ENCODE results near the gene DIPK1B. TPM values are rescaled to one million over a fixed set of nuclear protein-coding genes. Genes with fewer than 3 reads are reported as not detected.

DIPK1B gene
- total RNA-seq, 1 experiment from 2014 or later: not detected

DNA sequence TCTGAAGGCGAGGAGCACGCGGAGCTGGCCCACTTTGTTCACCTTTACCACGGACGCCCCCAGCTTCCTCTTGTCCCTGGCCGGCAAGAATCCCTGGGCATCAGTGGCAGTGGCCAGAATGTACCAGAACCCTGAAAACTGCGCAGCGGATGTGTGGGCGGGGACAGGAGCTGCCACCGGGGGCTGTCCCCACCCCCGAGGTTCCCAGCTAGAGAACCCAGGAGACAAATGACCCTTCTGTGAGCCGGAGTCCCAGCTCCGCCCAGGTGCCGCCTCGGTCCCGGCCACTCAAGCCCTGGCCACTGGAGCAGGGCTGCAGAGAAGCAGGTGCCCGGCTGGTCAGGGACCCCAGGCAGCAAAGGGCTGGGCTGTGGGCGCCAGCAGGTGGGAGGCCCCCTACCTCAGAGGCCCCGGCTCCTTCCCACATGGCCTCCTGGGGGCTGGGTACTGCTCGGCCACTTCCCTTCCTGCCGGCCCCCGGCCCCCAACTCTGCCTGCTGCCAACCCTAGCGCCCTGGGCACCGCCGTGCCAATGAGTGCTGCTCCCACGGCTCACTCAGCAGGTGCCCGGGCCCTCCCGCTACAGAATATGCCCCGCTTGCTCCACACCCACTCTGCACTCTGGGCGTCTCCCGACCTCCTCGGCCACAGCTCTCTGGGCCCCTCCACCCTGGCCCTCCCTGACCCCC lies 29.7 kb downstream of the DIPK1B start:
- H3K4me1 ChIP-seq (replicated peaks): no peaks in the 10 kb centered on the region
- DNase-seq (ENCODE audit: low read depth in 1 of 2, low spot score in 2 of 2): no peak
- no peak overlapping the region for H3K27ac ChIP-seq
- no peaks in the 10 kb centered on the region for H3K36me3 ChIP-seq
- H3K4me3 ChIP-seq: no peak overlapping the region
- peaks cover 74% of the 10 kb centered on the region for H3K27me3 ChIP-seq (replicated peaks)
- no peaks in the 10 kb centered on the region for H3K9me3 ChIP-seq (replicated peaks)

DNA sequence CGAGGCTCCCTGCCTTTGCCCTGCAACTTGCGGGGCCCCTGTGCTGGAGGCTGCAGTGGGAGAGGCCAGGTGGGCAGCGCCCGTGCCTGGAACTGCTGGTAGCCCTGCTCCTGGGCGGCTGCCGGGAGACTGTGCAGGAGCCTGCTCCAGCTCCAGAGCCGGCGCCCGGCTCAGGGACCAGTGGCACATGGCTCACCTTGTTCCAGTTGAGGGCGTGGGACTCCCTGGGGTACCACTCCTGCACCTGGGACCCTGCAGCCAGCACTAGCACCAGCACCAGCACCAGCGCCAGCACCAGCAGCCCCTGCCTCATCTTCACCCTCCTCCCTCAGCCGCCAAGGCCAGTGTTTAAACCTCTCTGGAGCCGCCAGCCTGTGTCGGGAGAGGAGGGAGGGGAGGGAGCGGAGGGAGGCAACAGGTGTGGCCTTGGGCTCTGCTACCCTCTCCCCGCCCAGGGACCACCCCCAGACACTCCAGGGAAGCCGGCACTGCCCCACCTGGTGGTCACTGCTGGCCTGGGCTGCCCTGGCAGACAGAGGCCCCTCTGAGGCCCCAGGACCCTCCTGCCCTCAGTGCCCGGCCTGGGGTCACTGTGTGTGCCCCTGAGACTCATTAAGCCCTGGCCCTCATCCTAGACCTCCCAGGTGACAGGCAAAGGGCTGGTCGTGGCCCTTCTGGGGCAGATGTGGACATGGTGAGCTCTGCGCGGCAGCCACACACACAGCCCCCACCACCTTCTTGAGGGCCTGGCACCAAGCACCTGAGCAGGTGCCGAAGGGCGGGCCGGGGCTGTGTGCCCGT lies 30.4 kb downstream of the DIPK1B start, which contains the start of gene LCN10:
Gene LCN10, minus strand, starts transcription at position 350 of the 801 bp plus-strand sequence. Its CDS starts 37 bp downstream, at position 313.
- Histone ChIP-seq H3K36me3 (no peaks in the 10 kb centered on the region), H3K4me1 (replicated peaks) (no peaks in the 10 kb centered on the region), H3K27ac (no peak within 1 kb of the TSS), H3K27me3 (replicated peaks) (peaks cover 74% of the 10 kb centered on the region), H3K4me3 (no peak within 1 kb of the TSS), H3K9me3 (replicated peaks) (no peaks in the 10 kb centered on the region)
- no peak for DNase-seq (ENCODE audit: low read depth in 1 of 2, low spot score in 2 of 2)

DNA sequence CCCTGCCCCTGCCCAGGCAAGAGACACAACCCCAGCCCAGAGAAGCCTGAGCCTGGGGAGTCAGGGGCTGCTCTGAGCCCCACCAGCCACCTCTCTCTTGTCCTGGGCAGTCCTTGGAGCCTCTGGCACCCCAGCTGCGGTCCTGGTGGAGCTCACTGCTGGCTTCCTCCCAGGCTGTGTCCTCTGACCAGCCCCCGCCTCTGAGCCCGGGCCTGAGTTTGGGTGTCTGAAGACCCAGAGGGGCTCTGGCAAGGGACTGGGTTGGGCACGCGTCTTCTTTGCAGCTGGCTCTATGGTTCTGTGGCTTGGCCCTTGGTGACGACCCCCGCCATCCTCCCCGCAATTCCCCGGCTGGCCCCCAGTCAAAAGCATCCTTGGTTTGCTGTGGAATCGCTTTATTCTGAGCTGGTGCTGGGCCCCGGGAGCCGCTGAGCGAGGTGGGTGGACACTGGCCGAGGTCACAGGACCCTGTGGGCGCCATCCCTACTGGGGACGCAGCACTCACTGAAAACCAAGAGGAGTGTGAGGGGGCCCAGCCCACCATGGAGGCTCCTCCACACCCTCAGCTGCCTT lies 31.4 kb downstream of the DIPK1B start:
- Histone ChIP-seq H3K4me1 (replicated peaks) (no peaks in the 10 kb centered on the region), H3K27me3 (replicated peaks) (peaks cover 69% of the 10 kb centered on the region), H3K36me3 (no peaks in the 10 kb centered on the region), H3K4me3 (no peak overlapping the region), H3K9me3 (replicated peaks) (no peaks in the 10 kb centered on the region), H3K27ac (no peak overlapping the region)
- no peak for DNase-seq (ENCODE audit: low read depth in 1 of 2, low spot score in 2 of 2)

DNA sequence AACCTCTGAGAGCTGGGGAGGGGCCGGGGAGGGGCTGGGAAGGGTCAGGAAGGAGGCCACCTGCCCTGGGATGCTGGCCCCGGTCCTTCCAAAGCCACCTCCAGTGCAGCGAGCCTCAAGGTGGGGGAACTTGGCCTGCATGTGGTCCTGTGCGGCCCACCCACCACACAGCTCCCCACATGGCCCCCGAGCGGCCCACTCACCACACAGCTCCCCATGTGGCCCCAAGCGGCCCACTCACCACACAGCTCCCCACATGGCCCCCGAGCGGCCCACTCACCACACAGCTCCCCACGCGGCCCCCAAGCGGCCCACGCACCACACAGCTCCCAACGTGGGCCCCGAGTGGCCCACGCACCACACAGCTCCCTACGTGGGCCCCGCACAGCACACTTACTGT lies 32.4 kb downstream of the DIPK1B start:
- Histone ChIP-seq H3K4me3 (no peak overlapping the region), H3K27ac (no peak overlapping the region), H3K27me3 (replicated peaks) (peaks cover 59% of the 10 kb centered on the region), H3K4me1 (replicated peaks) (no peaks in the 10 kb centered on the region), H3K36me3 (no peaks in the 10 kb centered on the region), H3K9me3 (replicated peaks) (no peaks in the 10 kb centered on the region)
- no peak for DNase-seq (ENCODE audit: low read depth in 1 of 2, low spot score in 2 of 2)

DNA sequence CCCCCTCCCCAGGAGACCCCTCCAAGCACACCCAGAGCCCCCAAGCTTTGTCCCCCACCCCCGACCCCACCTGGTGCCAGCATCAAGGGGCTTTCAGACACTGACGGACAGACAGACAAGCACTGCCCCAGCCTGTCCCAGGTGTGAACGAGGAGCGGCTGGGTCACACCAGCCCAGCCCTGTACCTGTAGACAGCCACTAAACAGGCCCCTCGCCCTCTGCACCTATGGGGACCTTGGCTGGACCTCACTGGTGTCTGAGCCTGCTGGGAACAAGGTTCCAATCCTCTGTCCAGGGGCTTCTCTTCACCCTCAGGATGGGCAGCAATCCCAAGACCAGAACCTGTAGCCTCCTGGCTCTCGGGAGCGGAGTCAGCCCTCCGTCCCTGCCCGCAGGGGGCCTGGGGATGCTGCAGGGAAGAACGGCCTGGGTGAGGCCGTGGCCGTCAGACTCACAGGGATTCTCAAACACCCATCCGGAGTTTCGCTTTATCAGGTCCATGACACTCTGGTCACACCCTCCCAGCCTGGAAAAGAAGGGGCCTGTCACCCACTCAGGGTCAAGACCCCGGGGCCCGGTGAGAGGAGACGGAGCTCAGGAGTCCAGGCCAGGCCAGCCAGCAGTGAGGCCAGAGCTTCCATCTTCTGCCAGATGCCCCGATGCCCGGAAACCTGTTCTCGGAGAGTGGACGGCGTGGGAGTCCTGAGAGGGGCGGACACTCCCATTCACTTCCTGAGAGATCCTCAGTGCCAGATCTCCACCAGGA lies 33.2 kb downstream of the DIPK1B start:
- no peak overlapping the region for H3K4me3 ChIP-seq
- no peak for DNase-seq (ENCODE audit: low read depth in 1 of 2, low spot score in 2 of 2)
- peaks cover 52% of the 10 kb centered on the region for H3K27me3 ChIP-seq (replicated peaks)
- no peaks in the 10 kb centered on the region for H3K4me1 ChIP-seq (replicated peaks)
- H3K36me3 ChIP-seq: no peaks in the 10 kb centered on the region
- no peaks in the 10 kb centered on the region for H3K9me3 ChIP-seq (replicated peaks)
- H3K27ac ChIP-seq: no peak overlapping the region

DNA sequence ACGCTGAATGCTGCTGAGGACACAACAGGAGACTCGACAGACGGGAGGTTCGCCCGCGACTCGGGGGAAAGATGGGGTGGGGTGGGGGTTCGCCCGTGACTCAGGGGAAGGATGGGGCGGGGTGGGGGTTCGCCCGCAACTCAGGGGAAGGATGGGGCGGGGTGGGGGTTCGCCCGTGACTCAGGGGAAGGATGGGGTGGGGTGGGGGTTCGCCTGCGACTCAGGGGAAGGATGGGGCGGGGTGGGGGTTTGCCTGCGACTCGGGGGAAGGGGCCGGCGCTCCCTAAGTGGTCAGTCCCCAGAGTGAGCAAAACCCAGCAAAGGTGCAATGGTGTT lies 33.8 kb downstream of the DIPK1B start:
- Histone ChIP-seq H3K27ac (no peak overlapping the region), H3K9me3 (replicated peaks) (no peaks in the 10 kb centered on the region), H3K4me3 (no peak overlapping the region), H3K27me3 (replicated peaks) (peaks cover 46% of the 10 kb centered on the region), H3K4me1 (replicated peaks) (no peaks in the 10 kb centered on the region), H3K36me3 (no peaks in the 10 kb centered on the region)
- no peak for DNase-seq (ENCODE audit: low read depth in 1 of 2, low spot score in 2 of 2)

DNA sequence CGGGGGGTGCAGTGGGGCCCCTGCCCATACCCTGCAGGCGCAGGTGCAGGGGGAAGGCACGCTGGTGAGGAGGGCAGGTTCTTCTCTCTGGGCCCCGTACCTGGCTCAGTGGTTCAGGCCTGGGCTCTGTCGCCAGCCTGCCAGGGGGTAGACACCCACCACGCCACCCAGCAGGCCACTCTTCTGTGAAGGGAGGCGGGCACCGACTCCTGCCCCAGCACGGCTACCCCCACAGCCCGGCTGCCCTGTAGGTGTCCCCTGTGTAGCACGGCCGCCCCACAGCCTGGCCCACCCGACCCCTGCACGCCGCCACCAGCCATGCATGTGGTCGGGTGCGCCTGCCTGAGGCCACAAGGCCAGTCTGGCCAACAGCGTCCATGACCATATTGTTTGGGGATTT lies 34.2 kb downstream of the DIPK1B start:
- no peak overlapping the region for H3K27ac ChIP-seq
- peaks cover 2% of the 10 kb centered on the region; the same call in 1 of the 2 replicates for H3K9me3 ChIP-seq (replicated peaks)
- no peak overlapping the region for H3K4me3 ChIP-seq
- no peaks in the 10 kb centered on the region for H3K4me1 ChIP-seq (replicated peaks)
- H3K27me3 ChIP-seq (replicated peaks): peaks cover 41% of the 10 kb centered on the region
- DNase-seq (ENCODE audit: low read depth in 1 of 2, low spot score in 2 of 2): no peak
- H3K36me3 ChIP-seq: no peaks in the 10 kb centered on the region

DNA sequence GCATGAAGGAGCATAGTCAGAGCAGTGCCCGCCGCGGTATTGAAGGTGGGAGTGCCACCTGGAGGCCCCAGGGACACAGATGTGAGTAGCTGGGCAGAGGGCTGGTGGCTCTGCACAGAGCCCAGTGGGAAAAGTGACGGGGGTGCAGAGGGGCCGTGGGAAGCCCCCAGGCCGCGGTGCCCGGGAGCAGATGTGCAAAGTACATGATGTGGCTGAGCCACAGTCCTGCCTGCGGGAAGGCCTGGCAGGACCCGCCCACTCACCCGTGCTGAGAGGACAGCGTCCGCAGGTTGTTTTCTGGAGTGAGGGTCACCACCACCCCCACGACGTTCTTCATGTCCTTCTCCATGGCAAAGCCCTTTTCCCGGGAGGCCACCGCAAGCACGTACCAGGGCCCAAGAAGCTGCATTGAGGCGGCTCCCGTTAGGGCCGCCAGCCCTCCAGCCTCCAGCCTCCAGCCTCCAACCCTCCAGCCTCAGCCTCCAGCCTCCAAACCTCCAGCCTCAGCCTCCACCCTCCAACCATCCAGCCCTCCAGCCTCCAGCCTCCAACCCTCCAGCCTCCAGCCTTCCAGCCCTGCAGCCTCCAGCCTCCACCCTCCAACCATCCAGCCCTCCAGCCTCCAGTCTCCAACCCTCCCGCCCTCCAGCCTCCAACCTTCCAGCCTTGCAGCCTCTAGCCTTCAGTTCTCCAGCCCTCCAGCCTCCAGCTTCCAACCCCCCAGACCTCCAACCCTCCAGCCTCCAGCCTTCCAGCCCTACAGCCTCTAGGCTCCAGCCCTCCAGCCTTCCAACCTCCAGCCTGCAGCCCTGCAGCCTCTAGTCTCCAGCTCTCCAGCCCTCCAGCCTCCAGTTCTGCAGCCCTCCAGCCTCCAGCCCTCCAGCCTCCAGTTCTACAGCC lies 35.0 kb downstream of the DIPK1B start:
- DNase-seq (ENCODE audit: low read depth in 1 of 2, low spot score in 2 of 2): no peak
- peaks cover 34% of the 10 kb centered on the region for H3K27me3 ChIP-seq (replicated peaks)
- H3K36me3 ChIP-seq: no peaks in the 10 kb centered on the region
- no peak overlapping the region for H3K27ac ChIP-seq
- peaks cover 6% of the 10 kb centered on the region; the same call in 1 of the 2 replicates for H3K9me3 ChIP-seq (replicated peaks)
- H3K4me3 ChIP-seq: no peak overlapping the region
- H3K4me1 ChIP-seq (replicated peaks): no peaks in the 10 kb centered on the region

DNA sequence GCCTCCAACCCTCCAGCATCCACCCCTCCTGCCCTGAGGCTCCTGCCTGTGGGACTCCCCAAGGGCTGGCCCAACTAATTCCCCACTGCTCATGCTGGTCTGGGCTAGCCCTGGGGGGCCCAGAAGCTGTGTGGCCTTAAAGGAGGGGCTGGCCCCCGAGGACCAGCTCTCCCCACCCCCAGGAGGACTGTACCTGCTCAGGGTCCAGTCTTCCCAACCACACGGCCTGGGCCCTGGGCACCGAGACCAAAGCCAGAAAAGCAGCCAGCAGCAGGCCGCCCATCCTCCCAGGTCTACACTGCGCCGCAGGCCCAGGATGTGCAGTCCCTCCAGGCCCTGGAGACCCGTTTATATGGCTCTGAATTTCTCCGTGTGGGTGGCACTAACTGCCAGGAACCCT lies 35.8 kb downstream of the DIPK1B start, which contains the start of gene LCN6:
Gene LCN6, minus strand, starts transcription at position 325 of the 400 bp plus-strand sequence. Its CDS starts 42 bp downstream, at position 283.
- Histone ChIP-seq H3K27ac (no peak within 1 kb of the TSS), H3K9me3 (replicated peaks) (peaks cover 6% of the 10 kb centered on the region; the same call in 1 of the 2 replicates), H3K36me3 (no peaks in the 10 kb centered on the region), H3K27me3 (replicated peaks) (peaks cover 26% of the 10 kb centered on the region), H3K4me1 (replicated peaks) (no peaks in the 10 kb centered on the region), H3K4me3 (no peak within 1 kb of the TSS)
- no peak for DNase-seq (ENCODE audit: low read depth in 1 of 2, low spot score in 2 of 2)

DNA sequence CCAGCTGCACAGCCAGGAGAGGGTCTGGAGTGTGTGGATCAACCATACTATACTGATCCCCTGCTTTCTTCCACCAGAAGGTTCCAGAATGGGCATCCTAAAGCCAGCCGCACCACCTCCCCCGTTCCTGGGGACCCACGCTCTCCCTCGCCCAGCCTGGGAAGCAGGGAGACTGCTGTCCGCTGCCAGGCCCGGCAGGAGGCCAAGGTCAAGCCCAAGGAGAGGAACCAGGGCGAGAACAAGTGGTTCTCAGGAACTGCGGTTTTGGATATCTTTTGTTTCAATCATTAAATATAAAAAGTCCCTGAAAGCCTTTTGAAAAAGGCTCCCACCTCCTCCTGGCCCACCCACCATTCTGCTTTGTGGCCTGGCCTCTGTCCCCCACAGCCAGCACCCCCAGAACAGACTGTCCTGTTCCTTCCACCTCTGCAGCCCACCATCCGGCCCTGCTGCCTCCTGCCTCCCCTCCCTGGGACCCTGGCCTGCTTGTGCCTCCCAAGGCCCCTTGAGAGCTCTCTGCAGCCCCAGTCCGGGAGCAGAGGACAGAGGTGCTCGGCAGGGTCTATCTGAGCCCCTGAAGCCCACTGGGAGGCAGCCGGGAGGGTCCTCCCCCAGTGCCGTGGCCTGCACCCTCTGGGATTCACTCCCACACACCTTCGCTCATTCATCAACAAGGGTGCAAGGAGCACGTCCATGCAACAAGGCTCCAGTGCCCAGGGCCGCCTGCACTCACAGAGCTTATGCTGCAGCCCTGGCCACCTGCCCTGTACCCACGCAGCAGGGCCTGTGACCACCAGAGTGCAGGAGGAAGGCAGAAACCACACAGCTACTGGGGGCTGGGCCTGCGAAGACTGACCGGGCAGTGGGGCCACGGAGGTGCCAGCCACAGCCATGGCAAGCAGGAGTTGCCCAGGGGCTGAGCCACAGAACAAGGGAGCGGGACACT lies 36.6 kb downstream of the DIPK1B start:
- Histone ChIP-seq H3K9me3 (replicated peaks) (peaks cover 6% of the 10 kb centered on the region; the same call in 1 of the 2 replicates), H3K36me3 (no peaks in the 10 kb centered on the region), H3K27me3 (replicated peaks) (peaks cover 19% of the 10 kb centered on the region), H3K27ac (no peak overlapping the region), H3K4me3 (no peak overlapping the region), H3K4me1 (replicated peaks) (no peaks in the 10 kb centered on the region)
- DNase-seq (ENCODE audit: low read depth in 1 of 2, low spot score in 2 of 2): no peak

DNA sequence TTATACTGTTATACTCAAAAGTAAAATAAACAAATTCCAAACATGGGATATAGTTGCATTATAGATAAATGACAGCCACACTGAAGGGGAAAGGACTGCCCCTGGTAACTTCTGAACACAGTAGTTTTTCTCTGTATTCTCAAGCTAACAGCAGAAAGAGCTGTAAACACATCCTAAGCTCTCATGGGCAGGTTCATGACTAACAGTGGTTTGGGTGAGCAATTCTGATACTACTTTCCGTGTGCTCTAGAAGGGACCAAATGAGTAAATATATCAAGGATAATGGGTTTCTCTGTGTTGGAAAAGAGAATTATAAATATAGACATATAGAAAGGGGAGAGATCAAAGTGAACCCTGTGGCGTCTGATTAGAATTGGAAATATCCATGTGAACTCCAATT lies 38.2 kb downstream of the DIPK1B start:
- no peak for DNase-seq (ENCODE audit: low read depth in 1 of 2, low spot score in 2 of 2)
- Histone ChIP-seq H3K4me3 (no peak overlapping the region), H3K36me3 (no peaks in the 10 kb centered on the region), H3K9me3 (replicated peaks) (peaks cover 6% of the 10 kb centered on the region; the same call in 1 of the 2 replicates), H3K27ac (no peak overlapping the region), H3K27me3 (replicated peaks) (peaks cover 14% of the 10 kb centered on the region), H3K4me1 (replicated peaks) (no peaks in the 10 kb centered on the region)

DNA sequence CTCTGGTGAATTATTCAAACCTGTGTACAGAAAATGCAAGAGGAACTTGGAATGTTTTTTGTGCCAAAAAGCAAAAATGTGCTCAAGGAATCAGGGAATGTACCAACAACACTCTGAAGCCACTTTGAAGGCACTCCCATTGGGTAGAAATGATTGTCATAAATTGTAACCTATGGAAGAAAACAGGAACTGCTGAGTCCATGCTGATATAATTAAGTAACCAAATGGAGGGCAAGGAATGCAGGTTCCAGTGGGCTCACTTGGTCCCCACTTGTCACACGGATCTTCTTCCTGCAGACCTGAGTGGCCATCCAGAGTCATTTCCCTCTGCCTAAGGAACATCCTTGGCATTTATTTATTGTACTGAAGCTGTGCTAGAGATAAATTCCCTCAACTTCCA lies 38.9 kb downstream of the DIPK1B start:
- DNase-seq (ENCODE audit: low read depth in 1 of 2, low spot score in 2 of 2): no peak
- Histone ChIP-seq H3K27ac (no peak overlapping the region), H3K9me3 (replicated peaks) (peaks cover 6% of the 10 kb centered on the region; the same call in 1 of the 2 replicates), H3K4me3 (no peak overlapping the region), H3K36me3 (no peaks in the 10 kb centered on the region), H3K27me3 (replicated peaks) (peaks cover 11% of the 10 kb centered on the region), H3K4me1 (replicated peaks) (no peaks in the 10 kb centered on the region)
